Measurements from ENCODE around the gene BEAN1.
"Not testable (repeated sequence)": the region's sequence is repeated elsewhere in the genome, so short reads cannot be mapped to it uniquely, and the experiment has no call there.

BEAN1 gene

DNA sequence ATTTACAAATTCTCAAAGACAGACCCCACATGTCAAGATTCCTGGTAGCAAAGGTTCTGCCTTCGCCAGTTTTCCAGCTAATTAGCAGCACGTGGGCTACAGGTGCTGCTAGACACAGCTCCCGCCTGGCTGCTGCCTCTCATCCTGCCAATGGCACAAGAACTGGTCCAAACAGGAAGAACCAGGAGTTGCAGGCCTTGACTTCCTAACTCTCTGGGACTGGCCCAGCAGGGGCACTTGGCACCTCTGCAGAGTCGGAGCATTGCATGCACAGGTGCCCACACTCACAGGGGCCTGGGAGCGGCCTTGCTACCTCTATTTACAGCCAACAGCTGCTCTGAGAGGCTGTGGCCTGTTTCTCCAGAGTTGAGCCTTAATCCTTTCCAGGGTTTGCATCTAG, 83.2 kb downstream of the BEAN1 start:
- DNase-seq: no peak

DNA sequence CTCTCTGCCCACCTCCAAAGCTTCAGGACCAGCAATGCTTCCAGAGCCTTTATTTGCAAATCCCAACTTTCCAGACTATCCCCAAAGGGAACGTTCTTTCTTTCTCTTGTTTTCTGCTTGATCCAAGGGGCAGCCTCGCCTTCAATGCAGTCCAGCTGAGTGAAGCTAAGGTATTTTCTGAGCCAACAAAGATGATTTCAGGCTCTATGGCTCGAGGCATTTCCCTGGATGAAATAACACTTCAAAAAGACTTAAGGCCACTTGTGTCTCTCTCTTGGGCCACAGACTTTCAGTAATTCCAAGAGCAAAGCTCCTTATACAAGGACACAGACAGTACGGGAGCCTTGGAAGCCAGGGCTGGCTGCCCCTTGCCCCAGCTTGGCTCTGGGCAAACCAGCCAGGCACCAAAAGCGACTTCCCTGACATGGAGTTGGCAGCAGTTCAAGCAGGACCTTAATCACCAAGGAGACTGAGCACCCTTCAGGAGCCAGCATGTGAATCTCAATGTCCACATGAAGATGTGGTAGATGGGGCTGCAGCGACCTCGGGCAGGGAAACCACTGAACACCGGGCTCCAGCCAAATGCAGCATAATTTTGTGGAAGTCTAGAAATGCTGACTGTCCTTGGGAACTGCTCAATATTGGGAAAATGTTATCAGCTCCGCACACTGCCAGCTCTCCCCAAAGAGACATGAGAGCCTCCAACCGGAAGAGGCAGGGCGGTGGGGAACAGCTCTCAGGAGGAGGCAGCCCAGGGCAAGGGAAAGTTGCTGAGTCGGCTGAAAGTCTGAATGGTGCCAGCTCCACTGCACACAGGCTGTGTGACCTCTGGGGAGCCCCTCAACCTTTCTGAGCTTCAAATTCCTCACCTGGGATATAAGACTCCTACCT, 83.9 kb downstream of the BEAN1 start:
- DNase-seq: no peak

DNA sequence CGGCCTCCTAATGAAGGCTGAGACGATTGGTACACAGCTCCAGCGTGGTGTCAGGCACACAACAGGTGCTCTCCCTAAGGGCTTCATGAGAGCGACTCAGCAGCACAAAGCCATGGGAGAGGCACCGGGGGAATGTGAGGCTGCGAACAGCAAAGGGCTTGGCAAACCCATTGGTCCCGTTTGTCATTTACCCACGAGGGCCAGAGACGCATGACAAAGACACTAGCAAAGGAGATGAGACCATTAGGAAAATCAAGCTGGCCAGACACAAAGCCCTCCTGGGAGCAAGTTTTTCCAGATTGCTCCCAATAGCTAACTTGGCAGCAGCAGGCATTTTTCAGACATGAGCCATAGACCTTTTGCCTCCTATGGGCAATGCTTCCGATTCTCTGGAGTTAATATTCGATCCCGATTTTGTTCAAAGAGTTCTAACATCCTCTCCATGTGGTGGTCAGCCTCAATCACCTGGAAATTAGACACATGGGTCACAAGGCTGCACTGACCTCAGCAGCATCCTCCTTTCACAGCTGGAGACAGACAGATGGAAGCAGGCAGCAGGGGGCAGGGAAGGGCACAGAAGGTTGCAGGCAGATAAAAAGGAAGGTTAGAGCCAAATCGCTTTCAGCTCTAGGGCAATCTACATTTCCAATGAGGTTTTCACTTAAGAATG, 84.6 kb downstream of the BEAN1 start:
- no peak for DNase-seq

DNA sequence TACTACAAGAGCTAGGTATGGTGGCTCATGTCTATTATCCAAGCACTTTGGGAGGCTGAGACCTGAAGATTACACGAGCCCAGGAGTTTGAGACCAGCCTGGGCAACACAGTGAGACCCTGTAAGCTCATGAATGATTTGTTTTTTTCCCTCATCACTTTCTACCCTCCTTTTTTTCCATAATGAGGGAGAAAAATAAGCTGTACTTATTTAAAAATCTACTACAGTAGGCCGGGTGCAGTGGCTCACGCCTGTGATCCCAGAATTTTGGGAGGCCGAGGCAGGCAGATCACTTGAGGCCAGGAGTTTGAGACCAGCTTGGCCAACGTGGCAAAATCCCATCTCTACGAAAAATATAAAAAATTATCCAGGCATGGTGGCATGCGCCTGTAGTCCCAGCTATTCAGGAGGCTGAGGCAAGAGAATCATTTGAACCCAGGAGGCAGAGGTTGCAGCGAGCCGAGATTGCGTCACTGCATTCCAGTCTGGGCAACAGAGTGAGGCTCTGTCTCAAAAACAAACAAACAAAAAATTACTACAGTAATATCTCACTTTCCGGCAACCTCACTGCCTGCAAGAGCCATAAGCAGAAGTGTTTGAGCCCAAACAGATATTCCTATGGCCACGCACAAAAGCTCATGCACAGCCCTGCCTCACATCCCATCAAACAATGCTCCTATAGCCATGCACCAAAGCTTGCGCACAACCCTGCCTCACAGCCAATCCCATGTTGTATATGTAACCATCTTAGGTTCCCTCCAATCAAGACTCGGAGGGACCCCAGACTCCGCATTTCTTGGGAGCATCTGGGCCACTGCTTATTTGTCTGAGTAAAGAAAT, 85.4 kb downstream of the BEAN1 start:
- no peak for DNase-seq

DNA sequence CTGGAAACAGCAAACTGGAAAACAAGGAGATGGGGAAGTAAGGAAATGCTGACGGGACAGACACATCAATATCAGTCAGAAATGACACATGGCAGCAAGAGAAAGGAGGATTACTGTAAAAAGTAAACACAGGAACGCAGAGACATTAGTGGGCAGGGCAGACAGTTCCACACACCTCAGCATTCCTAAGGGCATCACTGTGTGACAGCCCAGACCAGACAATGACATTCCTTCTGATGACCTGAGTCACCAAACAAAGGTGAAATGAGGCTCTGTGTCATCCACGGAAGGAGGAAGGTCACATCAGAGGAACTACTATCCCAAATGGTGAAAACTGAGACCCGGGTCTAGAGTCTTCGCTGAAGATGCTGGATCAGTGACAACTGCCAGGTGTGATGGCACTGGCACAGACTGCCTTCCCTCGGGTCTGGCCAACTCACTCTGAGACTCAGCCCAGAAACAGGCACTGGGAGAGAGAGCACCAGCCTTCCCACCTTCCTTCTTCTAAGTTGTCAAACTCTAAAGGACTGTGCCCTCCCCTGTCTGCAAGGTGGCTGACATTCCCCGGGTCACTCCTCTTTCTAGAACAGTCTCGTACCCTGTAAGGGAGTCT, 86.1 kb downstream of the BEAN1 start:
- DNase-seq: no peak

DNA sequence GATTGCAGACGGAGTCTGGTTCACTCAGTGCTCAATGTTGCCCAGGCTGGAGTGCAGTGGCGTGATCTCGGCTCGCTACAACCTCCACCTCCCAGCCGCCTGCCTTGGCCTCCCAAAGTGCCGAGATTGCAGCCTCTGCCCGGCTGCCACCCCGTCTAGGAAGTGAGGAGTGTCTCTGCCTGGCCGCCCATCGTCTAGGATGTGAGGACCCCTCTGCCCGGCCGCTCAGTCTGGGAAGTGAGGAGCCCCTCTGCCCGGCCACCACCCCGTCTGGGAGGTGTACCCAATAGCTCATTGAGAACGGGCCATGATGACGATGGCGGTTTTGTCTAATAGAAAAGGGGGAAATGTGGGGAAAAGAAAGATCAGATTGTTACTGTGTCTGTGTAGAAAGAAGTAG, 87.3 kb downstream of the BEAN1 start:
- DNase-seq: not testable (repeated sequence)

DNA sequence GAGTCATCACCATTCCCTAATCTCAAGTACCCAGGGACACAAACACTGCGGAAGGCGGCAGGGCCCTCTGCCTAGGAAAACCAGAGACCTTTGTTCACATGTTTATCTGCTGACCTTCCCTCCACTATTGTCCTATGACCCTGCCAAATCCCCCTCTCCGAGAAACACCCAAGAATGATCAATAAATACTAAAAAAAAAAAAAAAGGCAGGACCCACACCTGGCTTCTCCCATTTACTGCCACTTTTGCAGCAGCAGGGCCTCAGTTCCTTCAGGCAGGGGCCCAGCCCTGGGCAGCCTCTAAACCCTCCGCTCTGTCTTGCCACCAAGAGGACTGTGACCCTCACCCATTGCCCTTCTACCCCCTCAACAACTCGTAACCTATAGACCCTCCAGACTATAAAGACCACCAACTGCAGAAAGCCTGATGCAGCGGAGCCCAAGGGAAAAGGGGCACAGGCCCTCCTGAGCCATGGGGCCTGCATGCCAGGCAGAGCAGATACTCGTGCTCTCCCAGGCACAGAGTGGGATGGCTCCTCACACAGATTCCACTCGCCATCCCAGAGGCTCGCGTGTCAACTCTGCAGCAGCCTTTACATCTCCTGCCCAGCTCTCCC, 88.0 kb downstream of the BEAN1 start:
- DNase-seq: not testable (repeated sequence)

DNA sequence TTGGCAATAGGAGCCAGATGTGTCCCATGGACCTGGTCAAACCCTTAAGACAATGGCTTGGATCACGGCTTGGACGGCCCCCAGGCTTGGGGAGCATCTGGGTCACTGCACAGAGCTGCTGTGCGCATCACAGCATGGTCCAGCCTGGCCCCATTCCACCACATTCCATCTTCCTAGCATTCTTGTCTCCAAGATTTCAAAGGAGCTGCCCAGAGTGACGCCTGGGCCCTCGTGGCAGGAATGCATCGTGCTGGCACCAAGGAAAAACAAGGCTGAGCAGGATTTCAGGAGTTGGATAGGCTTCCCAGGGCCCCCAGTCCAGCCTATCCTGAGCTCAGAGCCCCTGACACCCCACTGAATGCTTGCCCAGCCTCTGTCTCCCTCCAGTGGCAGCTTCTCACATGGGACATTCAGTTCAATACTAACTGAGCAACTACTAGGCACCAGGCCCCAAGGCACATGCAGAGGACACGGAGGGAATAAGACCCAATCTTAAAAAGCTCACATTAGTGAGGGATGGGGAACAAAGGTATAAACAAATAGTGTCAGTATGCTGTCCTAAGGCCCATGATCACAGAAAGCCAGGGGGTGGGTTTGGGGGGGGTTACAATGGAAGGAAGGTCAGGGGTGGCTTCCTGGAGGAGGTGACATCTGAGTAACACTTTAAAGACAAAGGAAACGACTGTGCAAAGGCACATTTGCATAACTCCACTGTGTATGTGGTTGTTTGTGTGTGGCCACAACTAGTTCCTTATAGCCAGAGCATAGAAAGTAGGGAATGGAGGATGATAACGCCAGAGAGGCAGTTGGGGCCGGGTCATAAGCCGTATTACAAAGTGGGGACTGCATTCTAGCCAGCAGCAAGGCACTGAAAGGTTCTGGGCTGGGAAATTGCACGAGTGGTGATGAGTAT, 88.8 kb downstream of the BEAN1 start:
- no peak for DNase-seq

DNA sequence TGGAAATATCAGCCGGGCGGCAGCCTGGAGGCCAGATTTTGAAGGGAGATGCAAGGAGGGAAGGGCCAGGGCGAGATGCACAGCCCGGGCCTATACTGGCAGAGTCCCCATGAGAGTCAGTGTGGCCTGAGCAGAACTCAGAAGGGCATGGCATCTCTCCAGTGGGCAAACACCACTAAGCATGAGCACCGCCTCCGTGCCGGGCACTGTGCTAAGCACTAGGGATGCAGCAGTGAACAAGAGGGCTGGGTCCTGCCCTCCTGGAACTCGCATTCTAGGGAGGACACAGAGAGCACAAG, 89.4 kb downstream of the BEAN1 start:
- no peak for DNase-seq

DNA sequence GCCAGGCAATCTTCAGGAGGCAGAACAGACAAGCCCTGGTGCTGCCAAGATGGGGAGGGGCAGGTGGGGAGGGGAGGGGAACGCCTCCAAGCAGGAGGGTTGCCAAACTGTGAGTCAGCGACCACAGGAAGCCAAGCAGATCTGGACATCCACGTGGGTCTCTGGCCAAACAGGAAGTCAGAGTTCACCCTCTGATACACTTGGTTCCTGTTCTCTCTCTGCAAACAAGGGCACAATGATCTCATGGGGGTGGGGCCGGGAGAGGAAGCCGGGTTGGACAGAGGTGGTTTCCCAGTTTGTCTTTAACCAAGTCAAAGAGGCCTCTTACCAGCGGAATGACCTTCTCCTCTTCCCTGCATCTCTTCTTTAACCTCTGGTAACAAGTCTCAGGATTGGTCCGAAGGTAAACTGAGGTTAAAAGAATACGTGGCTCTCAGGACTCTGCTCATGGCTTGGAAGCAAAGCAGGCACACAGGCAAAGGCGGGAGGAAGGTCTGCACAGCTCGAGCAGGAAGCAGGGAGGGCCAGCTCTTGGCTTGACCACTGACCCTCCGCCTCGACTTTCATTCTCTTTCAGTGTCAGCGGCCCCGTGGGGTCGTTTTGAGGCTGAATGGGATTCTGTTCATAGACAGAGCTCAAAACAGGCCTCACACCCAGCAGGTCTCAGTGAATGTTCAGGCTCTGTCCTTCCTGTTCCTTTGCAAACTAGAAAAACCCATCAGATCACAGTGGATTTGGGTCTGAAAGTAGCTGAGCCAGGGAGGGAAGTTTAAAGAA, 89.9 kb downstream of the BEAN1 start:
- DNase-seq: peak in 2 of 3 experiments; percentile 22 to 42

DNA sequence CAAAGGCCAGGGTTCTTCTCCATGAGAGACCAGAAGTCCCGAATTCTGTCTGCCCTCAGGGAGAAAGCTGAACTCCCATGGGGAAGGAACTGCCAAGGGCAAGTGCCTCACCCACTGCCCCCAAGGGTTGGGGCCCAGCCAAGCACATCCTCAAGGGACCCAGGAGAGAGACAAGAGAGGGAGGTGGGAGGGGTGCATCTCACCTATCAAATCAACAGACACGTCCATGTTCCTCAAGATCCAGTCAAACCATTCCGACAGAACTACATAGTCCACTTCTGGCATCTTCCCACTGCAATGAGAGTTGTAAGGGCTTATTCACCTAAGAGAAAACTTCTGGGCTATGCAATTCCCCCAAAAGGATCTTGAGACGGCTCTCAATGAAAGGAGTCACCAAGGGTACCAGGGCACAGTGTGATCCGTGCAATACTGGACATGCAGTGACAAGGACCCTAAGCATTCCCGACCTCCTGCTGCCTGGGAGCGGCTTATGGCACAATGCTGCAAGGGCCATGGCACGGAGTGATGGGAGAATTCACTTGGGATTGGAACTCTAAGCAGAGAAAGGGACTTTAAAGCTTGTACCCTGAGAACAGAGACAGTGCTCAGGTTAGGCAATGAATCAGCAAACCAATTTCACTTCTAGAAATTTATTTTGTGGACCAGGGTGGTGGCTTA, 90.6 kb downstream of the BEAN1 start:
- no peak for DNase-seq

DNA sequence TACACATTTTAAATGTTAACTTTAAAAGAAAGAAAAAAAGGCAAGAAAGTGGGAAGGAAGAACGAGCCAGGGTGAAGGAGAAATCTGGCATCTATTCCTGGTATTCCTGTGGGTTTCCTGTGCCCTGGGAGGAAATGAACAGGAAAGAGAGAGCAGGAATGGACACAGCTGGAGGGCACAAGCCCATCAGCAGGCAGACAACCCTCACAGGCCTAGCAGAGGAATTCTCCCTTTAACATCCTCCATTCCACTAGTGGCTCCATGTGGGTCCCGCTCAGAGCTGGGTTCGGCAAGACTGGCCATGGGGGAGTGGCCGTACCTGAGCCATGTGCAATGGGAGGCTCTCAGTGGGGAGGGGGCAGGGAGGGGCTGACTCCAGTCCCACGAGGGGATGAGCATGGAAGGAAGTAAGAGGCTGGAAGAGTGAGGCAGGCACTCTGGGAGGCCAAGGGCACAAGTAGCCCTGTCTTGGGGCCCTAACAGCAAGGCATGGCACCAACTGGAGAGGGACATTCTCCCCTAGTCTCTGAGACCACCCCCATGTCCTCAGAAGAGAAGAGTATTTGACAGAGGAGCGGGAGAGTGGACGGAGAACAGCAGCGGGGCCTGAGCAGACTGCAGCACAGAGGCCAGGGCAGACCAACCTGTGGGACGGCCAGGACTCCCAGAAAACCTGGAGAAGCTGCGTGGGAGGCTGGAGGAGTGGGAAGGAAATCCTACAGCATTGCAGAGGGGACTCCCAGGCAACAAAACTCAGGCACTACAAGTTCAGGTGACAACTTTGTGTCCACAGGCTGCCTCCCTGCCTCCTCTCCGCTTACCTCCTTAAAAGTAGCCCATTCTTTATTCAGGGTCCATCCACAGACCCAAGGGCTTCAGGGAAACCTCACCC, 92.6 kb downstream of the BEAN1 start:
- DNase-seq: no peak

DNA sequence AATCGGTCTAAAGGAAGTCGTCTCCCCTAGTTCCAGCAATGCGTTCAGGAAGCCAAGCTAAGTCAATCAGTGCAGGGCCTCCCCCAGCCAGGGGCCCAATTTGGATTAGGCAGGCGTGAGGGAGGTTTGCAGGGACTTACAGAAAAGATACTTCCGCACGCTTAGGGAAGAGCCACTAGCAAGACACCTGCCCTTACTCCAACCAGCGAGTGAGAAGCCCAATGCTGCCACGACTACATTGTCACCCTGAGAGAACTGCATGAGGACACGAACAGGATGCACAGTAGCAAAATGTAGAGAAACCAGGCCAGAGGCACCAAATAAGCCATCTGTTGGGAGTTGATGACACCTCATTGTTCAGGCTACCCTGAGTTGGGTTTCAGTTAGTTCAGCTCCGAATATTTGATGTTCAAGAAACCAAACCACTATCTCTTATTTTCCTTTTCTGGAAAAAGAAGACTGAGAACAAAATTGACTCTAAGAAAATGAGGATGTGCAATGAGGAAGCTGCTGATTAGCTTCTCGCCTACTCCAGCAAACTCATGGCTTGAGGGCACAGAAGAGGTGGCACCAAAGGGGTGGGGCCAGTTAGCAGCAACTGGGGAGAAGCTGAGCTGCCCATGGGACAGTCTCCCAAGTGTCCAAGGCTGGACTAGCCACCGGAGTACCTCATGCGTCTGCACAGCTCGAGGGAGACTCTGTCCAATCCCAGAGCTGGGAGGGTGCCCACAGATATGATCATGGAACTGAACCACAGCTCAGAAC, 93.5 kb downstream of the BEAN1 start:
- no peak for DNase-seq

DNA sequence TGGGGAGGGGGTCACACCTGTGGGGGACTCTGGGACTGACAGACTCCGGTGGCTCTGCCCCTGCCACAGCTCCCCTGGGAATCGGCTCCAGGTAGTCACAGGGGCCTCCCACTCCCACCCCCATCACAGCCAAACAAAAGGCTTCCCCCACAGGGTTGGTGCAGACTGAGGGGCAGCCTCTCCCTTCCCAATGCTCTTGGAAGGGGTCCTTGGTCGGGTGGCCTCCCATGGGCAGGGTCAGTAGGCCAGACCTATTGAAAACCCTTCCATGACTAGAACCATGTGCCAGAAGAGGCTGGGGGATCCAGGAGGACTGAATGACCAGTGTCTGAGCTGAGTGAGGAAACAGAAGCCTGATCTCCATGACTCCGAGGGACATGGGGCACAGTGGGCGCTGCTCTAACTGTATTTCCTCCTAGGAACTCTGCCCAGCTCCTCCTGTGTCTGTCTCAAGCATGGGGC, 94.2 kb downstream of the BEAN1 start:
- no peak for DNase-seq

DNA sequence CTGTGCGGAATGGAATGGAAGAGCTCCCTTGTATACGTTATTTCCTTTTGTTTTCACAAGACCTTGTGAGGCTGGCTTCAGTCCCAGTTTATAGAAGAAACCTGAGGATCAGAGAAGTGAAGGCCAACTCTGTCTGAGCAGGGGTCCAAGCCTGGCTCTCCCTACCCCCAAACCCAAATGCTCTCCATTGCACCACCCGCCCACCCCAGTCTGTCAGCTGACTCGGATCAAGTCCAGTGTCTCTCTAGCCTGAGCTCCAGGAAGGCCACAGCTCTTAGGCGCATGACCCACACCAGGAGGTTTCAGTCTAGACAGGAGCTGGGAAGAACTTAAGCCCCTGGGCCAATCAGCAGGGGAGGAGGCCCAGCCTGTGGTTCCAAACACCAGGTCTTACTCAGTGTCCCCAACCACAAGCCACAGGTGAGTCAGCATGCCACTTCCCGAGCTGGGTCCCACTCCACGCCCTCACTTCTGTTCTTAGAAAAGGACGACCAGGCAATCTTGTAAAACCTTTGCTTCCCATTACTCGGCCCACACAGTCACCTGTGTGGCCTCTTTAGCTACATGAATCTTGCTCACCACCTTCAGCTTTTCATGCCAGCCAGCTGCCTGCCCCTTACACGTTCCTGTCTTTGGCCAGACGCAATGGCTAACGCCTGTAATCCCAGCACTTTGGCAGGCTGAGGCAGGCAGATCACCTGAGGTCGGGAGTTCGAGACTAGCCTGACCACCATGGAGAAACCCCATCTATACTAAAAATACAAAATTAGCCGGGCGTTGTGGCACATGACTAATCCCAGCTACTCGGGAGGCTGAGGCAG, 95.1 kb downstream of the BEAN1 start:
- DNase-seq: no peak

DNA sequence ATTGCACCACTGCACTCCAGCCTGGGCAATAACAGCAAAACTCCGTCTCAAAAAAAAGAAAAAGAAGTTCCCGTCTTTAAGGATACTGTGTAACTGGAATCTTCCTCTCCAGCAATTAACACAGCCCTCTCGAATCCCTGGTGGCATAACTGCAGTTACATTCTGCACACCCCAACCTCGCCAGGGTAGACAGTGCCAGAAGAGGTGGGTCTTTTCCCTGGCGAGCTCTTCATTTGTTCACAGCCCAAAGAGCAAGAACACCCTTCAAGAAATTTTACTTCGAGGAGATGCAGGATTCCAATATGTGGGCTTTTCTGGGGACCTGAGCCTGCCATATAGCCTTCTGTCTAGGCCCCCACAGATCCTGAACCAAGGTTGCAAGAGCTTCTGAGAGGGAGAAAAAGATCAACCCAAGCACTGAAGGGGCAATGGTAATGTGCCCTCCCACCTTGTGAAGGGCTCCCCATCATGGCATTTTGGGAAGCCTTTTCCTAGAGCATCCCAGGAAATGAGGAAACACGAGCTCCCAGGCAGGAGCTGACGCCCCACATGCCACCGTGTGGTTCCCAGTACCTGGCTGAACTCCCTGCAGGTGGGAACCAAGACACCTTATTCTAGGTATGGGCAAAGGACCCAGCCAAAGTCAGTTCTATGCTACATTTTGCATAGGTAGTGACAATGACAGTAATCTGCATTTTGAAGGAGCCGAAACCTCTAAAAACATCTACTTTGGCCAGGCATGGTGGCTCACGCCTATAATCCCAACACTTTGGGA, 95.9 kb downstream of the BEAN1 start:
- DNase-seq: no peak
